ENCODE measurements around the gene RPP38.

The RPP38 gene

GRCh38 chr10:15067154-15067553 is 30.0 kb upstream of the RPP38 start:
- no peak overlapping the region for H3K4me3 ChIP-seq (ENCODE audit: low read depth, low read length)
- no peak for DNase-seq (ENCODE audit: low read depth)
- no peak for TF ChIP-seq CTCF (conservative IDR thresholded peaks at IDR 0.05; ENCODE audit: low read depth, low read length)

- no peak for TF ChIP-seq CTCF (conservative IDR thresholded peaks at IDR 0.05; ENCODE audit: low read depth, low read length)
- no peak overlapping the region for H3K4me3 ChIP-seq (ENCODE audit: low read depth, low read length)
- DNase-seq (ENCODE audit: low read depth): peak; percentile 96
Measured at GRCh38 chr10:15068802-15069201, 28.4 kb upstream of the RPP38 start.

- H3K4me3 ChIP-seq (ENCODE audit: low read depth, low read length): no peak overlapping the region
- no peak for DNase-seq (ENCODE audit: low read depth)
- TF ChIP-seq CTCF (conservative IDR thresholded peaks at IDR 0.05; ENCODE audit: low read depth, low read length): peak; percentile 39
Measured at GRCh38 chr10:15069230-15069629, 27.9 kb upstream of the RPP38 start.

DNA sequence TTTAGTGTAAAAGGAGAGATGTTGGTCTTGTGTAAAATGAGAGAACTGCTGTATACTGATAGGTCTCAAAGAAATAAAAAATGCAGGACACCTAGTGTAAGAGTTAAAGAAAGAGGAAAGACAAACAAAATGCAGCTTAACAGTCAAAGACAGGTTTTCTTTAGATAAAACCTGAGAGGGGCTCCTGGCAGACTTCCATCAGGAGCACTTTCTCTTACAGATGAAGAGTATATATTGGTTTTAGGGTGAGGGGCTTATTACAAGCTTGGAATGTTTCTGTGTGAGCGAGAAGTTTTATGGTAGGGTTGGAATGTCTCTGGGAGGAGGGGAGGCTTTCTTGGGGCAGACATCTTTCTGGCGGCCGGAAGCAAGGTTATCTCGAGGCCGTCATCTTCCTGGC is 24.8 kb upstream of the RPP38 start:
- TF ChIP-seq CTCF (conservative IDR thresholded peaks at IDR 0.05; ENCODE audit: low read depth, low read length): no peak
- DNase-seq (ENCODE audit: low read depth): no peak
- no peak overlapping the region for H3K4me3 ChIP-seq (ENCODE audit: low read depth, low read length)

- no peak overlapping the region for H3K4me3 ChIP-seq (ENCODE audit: low read depth, low read length)
- peak; percentile 51 for DNase-seq (ENCODE audit: low read depth)
- TF ChIP-seq CTCF (conservative IDR thresholded peaks at IDR 0.05; ENCODE audit: low read depth, low read length): no peak
Measured at GRCh38 chr10:15075421-15075820, 21.7 kb upstream of the RPP38 start.

DNA sequence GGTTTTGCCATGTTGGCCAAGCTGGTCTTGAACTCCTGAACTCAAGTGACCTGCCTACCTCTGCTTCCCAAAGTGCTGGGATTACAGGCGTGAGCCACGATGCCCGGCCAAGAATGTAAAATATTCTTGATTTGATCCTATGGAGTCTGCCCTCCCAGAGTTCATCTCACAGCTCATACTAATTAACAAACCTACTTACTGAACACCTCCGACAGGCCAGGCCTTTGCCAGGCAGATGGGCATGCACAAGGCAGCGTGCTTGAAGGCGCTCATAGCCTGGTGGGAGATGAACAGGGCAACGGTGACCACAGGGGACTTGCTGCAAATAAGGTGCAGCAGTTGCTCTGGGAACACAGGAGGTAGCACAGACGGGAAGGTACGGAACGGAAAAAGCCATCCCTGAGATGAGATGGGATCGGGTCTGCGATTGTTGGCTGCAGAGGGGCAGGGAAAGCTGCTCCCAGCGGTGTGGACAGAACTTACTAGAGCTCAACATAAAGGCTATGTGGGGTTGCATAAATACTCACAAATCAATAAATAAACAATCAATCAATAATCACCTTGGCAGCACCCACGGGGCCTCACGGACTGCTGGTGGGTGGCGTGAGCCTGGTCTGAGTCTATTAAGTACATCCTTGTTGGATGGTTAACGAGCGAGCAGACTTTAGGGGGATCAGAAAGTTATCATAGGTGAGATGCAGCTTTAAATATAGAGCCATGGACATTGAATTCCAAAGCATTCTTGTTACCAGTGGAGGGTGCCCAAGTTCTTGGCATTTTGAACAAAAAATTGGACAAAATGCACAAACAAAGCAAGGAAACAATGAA is 13.3 kb upstream of the RPP38 start:
- H3K4me3 ChIP-seq (ENCODE audit: low read depth, low read length): peak overlapping the region; percentile 62
- TF ChIP-seq CTCF (conservative IDR thresholded peaks at IDR 0.05; ENCODE audit: low read depth, low read length): peak; percentile 8
- DNase-seq (ENCODE audit: low read depth): no peak

DNA sequence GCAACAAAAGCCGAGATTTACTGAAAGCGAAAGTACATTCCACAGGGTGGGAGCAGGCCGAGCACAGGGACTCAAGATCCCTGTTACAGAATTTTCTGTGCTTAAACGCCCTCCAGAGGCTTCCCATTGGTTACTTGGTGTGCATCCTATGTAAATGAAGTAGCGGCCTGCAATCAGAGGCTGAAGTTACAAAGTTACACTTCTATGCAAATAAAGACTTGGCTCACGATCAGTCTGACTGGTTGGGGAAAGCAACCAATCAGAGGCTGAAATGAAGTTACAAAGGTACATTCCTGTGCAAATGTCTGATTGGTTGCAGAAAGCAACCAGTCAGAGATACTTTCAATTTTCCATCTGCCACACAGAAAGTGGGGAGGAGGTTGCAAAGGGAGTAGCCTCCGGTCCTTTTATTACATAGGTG is 12.6 kb upstream of the RPP38 start:
- H3K4me3 ChIP-seq (ENCODE audit: low read depth, low read length): peak overlapping the region; percentile 62
- peak; percentile 0 for TF ChIP-seq CTCF (conservative IDR thresholded peaks at IDR 0.05; ENCODE audit: low read depth, low read length)
- peak; percentile 100 for DNase-seq (ENCODE audit: low read depth)

Data from choroid plexus epithelial cell (primary cell).